ENCODE results near the gene PDZD7. TPM values are rescaled to one million over a fixed set of nuclear protein-coding genes. Genes with fewer than 3 reads are reported as not detected.

Gene PDZD7
- total RNA-seq, 1 donor from 2014 or later = 1.9 TPM

- Mint-ChIP-seq H3K4me3 (ENCODE audit: unreplicated experiment) (no peak overlapping the region), H3K36me3 (ENCODE audit: unreplicated experiment) (peaks cover 14% of the 10 kb centered on the region), H3K27ac (ENCODE audit: unreplicated experiment) (no peak overlapping the region), H3K4me1 (ENCODE audit: unreplicated experiment) (peaks cover 19% of the 10 kb centered on the region), H3K9me3 (ENCODE audit: unreplicated experiment) (no peaks in the 10 kb centered on the region), H3K27me3 (ENCODE audit: unreplicated experiment) (no peaks in the 10 kb centered on the region)
- no peak for DNase-seq (ENCODE audit: extremely low spot score, unreplicated experiment)
- TF ChIP-seq CTCF (IDR thresholded peaks at IDR 0.05) = no peak
Observed at GRCh38 chr10:100995181-100995580, 35.7 kb downstream of the PDZD7 start.

GRCh38 chr10:100993986-100994708 is 36.8 kb downstream of the PDZD7 start:
- no peaks in the 10 kb centered on the region for H3K9me3 Mint-ChIP-seq (ENCODE audit: unreplicated experiment)
- peaks cover 14% of the 10 kb centered on the region for H3K36me3 Mint-ChIP-seq (ENCODE audit: unreplicated experiment)
- H3K27ac Mint-ChIP-seq (ENCODE audit: unreplicated experiment) = no peak overlapping the region
- peaks cover 20% of the 10 kb centered on the region for H3K4me1 Mint-ChIP-seq (ENCODE audit: unreplicated experiment)
- peak; percentile 80 for TF ChIP-seq CTCF (IDR thresholded peaks at IDR 0.05)
- no peaks in the 10 kb centered on the region for H3K27me3 Mint-ChIP-seq (ENCODE audit: unreplicated experiment)
- H3K4me3 Mint-ChIP-seq (ENCODE audit: unreplicated experiment) = no peak overlapping the region
- DNase-seq (ENCODE audit: extremely low spot score, unreplicated experiment) = no peak

- Mint-ChIP-seq H3K27me3 (ENCODE audit: unreplicated experiment) (no peaks in the 10 kb centered on the region), H3K27ac (ENCODE audit: unreplicated experiment) (no peak overlapping the region), H3K4me3 (ENCODE audit: unreplicated experiment) (no peak overlapping the region), H3K9me3 (ENCODE audit: unreplicated experiment) (no peaks in the 10 kb centered on the region), H3K36me3 (ENCODE audit: unreplicated experiment) (peaks cover 20% of the 10 kb centered on the region), H3K4me1 (ENCODE audit: unreplicated experiment) (peaks cover 23% of the 10 kb centered on the region)
- TF ChIP-seq CTCF (IDR thresholded peaks at IDR 0.05) = no peak
- no peak for DNase-seq (ENCODE audit: extremely low spot score, unreplicated experiment)
Observed at GRCh38 chr10:100989088-100989487, 41.8 kb downstream of the PDZD7 start.

GRCh38 chr10:100988166-100988565 is 42.8 kb downstream of the PDZD7 start:
- H3K4me1 Mint-ChIP-seq (ENCODE audit: unreplicated experiment) = peaks cover 23% of the 10 kb centered on the region
- no peak for TF ChIP-seq CTCF (IDR thresholded peaks at IDR 0.05)
- no peaks in the 10 kb centered on the region for H3K9me3 Mint-ChIP-seq (ENCODE audit: unreplicated experiment)
- peaks cover 17% of the 10 kb centered on the region for H3K36me3 Mint-ChIP-seq (ENCODE audit: unreplicated experiment)
- H3K27me3 Mint-ChIP-seq (ENCODE audit: unreplicated experiment) = no peaks in the 10 kb centered on the region
- DNase-seq (ENCODE audit: extremely low spot score, unreplicated experiment) = no peak
- no peak overlapping the region for H3K27ac Mint-ChIP-seq (ENCODE audit: unreplicated experiment)
- H3K4me3 Mint-ChIP-seq (ENCODE audit: unreplicated experiment) = peak overlapping the region; percentile 94

GRCh38 chr10:100987685-100988049 is 43.3 kb downstream of the PDZD7 start:
- peaks cover 23% of the 10 kb centered on the region for H3K4me1 Mint-ChIP-seq (ENCODE audit: unreplicated experiment)
- no peak for DNase-seq (ENCODE audit: extremely low spot score, unreplicated experiment)
- peak overlapping the region; percentile 94 for H3K4me3 Mint-ChIP-seq (ENCODE audit: unreplicated experiment)
- H3K9me3 Mint-ChIP-seq (ENCODE audit: unreplicated experiment) = no peaks in the 10 kb centered on the region
- H3K27me3 Mint-ChIP-seq (ENCODE audit: unreplicated experiment) = no peaks in the 10 kb centered on the region
- TF ChIP-seq CTCF (IDR thresholded peaks at IDR 0.05) = no peak
- H3K36me3 Mint-ChIP-seq (ENCODE audit: unreplicated experiment) = peaks cover 15% of the 10 kb centered on the region
- peak overlapping the region; percentile 79 for H3K27ac Mint-ChIP-seq (ENCODE audit: unreplicated experiment)

All from osteocyte (in vitro differentiated cells).